Measurements from ENCODE around the gene DCTN4. TPM values are rescaled to one million over a fixed set of nuclear protein-coding genes. Genes with fewer than 3 reads are reported as not detected.

Gene DCTN4
- total and polyA plus RNA-seq, 2 experiments from 2014 or later = 15.4 to 41.8 TPM

DNA sequence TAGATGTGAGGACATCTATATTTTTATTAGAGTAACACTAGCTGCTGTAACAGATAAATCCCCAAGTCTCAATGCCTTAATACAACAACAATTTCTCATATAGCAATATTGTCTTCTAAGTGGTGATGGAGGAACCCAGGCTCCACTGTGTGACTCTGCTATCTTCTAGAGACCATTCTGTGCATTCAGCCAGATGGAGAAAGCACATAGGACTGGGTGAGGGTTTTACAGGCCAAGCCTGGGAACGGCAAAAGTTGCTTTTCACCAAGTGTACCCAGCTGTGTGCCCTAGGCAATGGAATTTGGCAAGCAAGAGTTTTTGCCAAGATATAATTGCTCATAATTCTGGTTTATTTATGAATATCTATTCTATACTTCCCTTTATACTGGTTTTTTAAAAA lies 69.7 kb downstream of the DCTN4 start (continued):
- TF ChIP-seq, protein P1, sequence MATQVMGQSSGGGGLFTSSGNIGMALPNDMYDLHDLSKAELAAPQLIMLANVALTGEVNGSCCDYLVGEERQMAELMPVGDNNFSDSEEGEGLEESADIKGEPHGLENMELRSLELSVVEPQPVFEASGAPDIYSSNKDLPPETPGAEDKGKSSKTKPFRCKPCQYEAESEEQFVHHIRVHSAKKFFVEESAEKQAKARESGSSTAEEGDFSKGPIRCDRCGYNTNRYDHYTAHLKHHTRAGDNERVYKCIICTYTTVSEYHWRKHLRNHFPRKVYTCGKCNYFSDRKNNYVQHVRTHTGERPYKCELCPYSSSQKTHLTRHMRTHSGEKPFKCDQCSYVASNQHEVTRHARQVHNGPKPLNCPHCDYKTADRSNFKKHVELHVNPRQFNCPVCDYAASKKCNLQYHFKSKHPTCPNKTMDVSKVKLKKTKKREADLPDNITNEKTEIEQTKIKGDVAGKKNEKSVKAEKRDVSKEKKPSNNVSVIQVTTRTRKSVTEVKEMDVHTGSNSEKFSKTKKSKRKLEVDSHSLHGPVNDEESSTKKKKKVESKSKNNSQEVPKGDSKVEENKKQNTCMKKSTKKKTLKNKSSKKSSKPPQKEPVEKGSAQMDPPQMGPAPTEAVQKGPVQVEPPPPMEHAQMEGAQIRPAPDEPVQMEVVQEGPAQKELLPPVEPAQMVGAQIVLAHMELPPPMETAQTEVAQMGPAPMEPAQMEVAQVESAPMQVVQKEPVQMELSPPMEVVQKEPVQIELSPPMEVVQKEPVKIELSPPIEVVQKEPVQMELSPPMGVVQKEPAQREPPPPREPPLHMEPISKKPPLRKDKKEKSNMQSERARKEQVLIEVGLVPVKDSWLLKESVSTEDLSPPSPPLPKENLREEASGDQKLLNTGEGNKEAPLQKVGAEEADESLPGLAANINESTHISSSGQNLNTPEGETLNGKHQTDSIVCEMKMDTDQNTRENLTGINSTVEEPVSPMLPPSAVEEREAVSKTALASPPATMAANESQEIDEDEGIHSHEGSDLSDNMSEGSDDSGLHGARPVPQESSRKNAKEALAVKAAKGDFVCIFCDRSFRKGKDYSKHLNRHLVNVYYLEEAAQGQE (IDR thresholded peaks at IDR 0.05; ENCODE audit: unreplicated experiment) = no peak
- TF ChIP-seq POLR2AphosphoS5 (IDR thresholded peaks at IDR 0.05; ENCODE audit: low read depth) = no peak

DNA sequence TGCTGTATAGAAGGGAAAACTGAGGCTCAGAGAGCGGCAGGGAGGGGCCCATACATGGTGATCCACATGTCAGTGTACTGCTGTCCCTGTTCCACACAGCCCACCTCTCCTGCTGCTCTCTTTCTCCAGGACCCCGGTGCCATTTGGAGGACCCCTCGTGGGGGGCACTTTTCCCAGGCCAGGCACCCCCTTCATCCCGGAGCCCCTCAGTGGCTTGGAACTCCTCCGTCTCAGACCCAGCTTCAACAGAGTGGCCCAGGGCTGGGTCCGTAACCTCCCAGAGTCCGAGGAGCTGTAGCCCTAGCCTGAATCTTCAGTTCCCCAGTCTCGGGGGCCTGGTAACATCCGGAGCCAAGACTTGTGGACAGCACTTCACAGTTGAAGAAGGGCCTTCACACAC lies 82.2 kb downstream of the DCTN4 start:
- H3K36me3 Mint-ChIP-seq (ENCODE audit: low read depth) = peaks cover 32% of the 10 kb centered on the region
- TF ChIP-seq, protein P2, sequence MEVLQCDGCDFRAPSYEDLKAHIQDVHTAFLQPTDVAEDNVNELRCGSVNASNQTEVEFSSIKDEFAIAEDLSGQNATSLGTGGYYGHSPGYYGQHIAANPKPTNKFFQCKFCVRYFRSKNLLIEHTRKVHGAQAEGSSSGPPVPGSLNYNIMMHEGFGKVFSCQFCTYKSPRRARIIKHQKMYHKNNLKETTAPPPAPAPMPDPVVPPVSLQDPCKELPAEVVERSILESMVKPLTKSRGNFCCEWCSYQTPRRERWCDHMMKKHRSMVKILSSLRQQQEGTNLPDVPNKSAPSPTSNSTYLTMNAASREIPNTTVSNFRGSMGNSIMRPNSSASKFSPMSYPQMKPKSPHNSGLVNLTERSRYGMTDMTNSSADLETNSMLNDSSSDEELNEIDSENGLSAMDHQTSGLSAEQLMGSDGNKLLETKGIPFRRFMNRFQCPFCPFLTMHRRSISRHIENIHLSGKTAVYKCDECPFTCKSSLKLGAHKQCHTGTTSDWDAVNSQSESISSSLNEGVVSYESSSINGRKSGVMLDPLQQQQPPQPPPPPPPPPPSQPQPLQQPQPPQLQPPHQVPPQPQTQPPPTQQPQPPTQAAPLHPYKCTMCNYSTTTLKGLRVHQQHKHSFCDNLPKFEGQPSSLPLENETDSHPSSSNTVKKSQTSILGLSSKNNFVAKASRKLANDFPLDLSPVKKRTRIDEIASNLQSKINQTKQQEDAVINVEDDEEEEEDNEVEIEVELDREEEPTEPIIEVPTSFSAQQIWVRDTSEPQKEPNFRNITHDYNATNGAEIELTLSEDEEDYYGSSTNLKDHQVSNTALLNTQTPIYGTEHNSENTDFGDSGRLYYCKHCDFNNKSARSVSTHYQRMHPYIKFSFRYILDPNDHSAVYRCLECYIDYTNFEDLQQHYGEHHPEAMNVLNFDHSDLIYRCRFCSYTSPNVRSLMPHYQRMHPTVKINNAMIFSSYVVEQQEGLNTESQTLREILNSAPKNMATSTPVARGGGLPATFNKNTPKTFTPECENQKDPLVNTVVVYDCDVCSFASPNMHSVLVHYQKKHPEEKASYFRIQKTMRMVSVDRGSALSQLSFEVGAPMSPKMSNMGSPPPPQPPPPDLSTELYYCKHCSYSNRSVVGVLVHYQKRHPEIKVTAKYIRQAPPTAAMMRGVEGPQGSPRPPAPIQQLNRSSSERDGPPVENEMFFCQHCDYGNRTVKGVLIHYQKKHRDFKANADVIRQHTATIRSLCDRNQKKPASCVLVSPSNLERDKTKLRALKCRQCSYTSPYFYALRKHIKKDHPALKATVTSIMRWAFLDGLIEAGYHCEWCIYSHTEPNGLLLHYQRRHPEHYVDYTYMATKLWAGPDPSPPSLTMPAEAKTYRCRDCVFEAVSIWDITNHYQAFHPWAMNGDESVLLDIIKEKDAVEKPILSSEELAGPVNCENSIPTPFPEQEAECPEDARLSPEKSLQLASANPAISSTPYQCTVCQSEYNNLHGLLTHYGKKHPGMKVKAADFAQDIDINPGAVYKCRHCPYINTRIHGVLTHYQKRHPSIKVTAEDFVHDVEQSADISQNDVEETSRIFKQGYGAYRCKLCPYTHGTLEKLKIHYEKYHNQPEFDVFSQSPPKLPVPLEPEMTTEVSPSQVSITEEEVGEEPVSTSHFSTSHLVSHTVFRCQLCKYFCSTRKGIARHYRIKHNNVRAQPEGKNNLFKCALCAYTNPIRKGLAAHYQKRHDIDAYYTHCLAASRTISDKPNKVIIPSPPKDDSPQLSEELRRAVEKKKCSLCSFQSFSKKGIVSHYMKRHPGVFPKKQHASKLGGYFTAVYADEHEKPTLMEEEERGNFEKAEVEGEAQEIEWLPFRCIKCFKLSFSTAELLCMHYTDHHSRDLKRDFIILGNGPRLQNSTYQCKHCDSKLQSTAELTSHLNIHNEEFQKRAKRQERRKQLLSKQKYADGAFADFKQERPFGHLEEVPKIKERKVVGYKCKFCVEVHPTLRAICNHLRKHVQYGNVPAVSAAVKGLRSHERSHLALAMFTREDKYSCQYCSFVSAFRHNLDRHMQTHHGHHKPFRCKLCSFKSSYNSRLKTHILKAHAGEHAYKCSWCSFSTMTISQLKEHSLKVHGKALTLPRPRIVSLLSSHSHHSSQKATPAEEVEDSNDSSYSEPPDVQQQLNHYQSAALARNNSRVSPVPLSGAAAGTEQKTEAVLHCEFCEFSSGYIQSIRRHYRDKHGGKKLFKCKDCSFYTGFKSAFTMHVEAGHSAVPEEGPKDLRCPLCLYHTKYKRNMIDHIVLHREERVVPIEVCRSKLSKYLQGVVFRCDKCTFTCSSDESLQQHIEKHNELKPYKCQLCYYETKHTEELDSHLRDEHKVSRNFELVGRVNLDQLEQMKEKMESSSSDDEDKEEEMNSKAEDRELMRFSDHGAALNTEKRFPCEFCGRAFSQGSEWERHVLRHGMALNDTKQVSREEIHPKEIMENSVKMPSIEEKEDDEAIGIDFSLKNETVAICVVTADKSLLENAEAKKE (CRISPR knock-in tag; IDR thresholded peaks at IDR 0.05) = no peak
- TF ChIP-seq JUNB (IDR thresholded peaks at IDR 0.05; ENCODE audit: unreplicated experiment) (no peak), NANOG (IDR thresholded peaks at IDR 0.05; ENCODE audit: borderline replicate concordance) (no peak), EZH2phosphoT487 (IDR thresholded peaks at IDR 0.05; ENCODE audit: unreplicated experiment) (no peak), ZNF114 (CRISPR knock-in tag; IDR thresholded peaks at IDR 0.05) (no peak), STAT1 (IDR thresholded peaks at IDR 0.05; ENCODE audit: unreplicated experiment) (no peak), POLR2AphosphoS5 (IDR thresholded peaks at IDR 0.05; ENCODE audit: low read depth) (no peak), CREB1 (CRISPR knock-in tag; IDR thresholded peaks at IDR 0.05; ENCODE audit: low read depth) (no peak)
- TF ChIP-seq, protein P3, sequence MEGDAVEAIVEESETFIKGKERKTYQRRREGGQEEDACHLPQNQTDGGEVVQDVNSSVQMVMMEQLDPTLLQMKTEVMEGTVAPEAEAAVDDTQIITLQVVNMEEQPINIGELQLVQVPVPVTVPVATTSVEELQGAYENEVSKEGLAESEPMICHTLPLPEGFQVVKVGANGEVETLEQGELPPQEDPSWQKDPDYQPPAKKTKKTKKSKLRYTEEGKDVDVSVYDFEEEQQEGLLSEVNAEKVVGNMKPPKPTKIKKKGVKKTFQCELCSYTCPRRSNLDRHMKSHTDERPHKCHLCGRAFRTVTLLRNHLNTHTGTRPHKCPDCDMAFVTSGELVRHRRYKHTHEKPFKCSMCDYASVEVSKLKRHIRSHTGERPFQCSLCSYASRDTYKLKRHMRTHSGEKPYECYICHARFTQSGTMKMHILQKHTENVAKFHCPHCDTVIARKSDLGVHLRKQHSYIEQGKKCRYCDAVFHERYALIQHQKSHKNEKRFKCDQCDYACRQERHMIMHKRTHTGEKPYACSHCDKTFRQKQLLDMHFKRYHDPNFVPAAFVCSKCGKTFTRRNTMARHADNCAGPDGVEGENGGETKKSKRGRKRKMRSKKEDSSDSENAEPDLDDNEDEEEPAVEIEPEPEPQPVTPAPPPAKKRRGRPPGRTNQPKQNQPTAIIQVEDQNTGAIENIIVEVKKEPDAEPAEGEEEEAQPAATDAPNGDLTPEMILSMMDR (conservative IDR thresholded peaks at IDR 0.05; ENCODE audit: low read depth in 2 of 2) = no peak
- TF ChIP-seq, protein P1 (IDR thresholded peaks at IDR 0.05; ENCODE audit: unreplicated experiment) = no peak

More for the DNA sequence above, 82.2 kb downstream of the DCTN4 start:
- H3K4me1 Mint-ChIP-seq = peaks cover 21% of the 10 kb centered on the region
- H3K4me3 ChIP-seq = no peak overlapping the region
- H3K9me3 Mint-ChIP-seq = no peaks in the 10 kb centered on the region
- H3K36me3 ChIP-seq (ENCODE audit: insufficient read depth) = no peaks in the 10 kb centered on the region
- H3K4me3 Mint-ChIP-seq = no peak overlapping the region
- H3K4me1 ChIP-seq (ENCODE audit: insufficient read depth) = peaks cover 11% of the 10 kb centered on the region; the same call in 1 of the 2 replicates
- no peak overlapping the region for H2AFZ ChIP-seq
- no peak overlapping the region for H3K27ac ChIP-seq (ENCODE audit: low read depth)
- no peak overlapping the region for H3K4me2 ChIP-seq
- no peaks in the 10 kb centered on the region for H3K27me3 ChIP-seq (ENCODE audit: insufficient read depth)
- no peaks in the 10 kb centered on the region for H3K9me2 ChIP-seq (ENCODE audit: insufficient read depth)
- H3K27ac Mint-ChIP-seq = no peak overlapping the region
- H4K20me1 ChIP-seq (replicated peaks; ENCODE audit: insufficient read depth) = no peaks in the 10 kb centered on the region
- peaks cover 13% of the 10 kb centered on the region for H3F3A ChIP-seq (replicated peaks; ENCODE audit: low read depth)
- DNase-seq (ENCODE audit: low spot score) (no peak), ATAC-seq (no peak)
- peaks cover 19% of the 10 kb centered on the region for H3K79me2 ChIP-seq (replicated peaks; ENCODE audit: insufficient read depth)
- H3K27me3 Mint-ChIP-seq (ENCODE audit: insufficient read depth, low read depth, poor library complexity) = peaks cover 4% of the 10 kb centered on the region
